ENCODE data around the gene RICTOR.

RICTOR gene

DNA sequence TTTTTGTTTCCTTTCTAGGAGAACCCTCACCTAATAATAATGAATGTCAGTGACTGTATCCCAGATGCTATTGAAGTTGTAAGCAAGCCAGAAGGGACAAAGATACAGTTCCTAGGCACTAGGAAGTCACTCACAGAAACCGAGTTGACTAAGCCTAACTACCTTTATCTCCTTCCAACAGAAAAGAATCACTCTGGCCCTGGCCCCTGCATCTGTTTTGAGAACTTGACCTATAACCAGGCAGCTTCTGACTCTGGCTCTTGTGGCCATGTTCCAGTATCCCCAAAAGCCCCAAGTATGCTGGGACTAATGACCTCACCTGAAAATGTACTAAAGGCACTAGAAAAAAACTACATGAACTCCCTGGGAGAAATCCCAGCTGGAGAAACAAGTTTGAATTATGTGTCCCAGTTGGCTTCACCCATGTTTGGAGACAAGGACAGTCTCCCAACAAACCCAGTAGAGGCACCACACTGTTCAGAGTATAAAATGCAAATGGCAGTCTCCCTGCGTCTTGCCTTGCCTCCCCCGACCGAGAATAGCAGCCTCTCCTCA lies 141.3 kb downstream of the RICTOR start:
- DNase-seq, result no peak

- DNase-seq, result peak; percentile 12 to 47 (median 43)
These were observed 142.5 kb downstream of the RICTOR start for GRCh38 chr5:38931731-38932130.

DNA sequence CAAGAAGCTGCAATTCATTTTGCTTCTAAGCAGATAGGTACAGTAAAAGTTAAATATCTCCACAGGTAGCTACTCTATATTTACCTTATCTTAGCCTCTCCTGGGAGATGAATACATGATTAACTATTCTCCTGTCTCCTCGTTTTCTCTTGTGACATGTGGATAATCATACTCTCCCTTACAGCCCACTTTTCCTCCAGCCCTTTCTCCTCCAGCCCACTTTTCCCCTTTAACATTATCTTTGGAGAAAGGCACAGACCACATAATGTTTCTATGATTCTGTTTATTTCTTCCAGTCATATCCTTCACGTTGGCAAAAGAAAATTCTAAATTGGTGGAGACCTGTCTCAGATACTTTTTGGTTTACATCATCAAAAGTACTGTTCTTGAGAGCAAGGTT lies 144.4 kb downstream of the RICTOR start:
- no peak for DNase-seq

DNA sequence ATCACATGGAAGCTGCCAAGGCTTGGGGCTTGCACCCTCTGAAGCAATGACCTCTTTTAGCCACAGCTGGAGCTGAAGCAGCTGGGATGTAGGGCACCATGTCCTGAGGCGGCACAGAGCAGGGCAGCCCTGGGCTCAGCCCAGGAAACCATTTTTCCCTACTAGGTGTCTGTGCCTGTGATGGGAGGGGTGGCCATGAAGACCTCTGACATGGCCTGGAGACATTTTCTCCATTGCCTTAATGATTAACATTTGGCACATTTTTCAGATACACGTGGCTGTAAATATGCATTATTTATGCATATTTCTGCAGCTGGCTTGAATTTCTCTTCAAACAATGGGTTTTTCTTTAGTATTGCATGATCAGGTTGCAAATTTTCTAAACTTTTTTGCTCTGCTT lies 146.7 kb downstream of the RICTOR start:
- no peak for DNase-seq

DNA sequence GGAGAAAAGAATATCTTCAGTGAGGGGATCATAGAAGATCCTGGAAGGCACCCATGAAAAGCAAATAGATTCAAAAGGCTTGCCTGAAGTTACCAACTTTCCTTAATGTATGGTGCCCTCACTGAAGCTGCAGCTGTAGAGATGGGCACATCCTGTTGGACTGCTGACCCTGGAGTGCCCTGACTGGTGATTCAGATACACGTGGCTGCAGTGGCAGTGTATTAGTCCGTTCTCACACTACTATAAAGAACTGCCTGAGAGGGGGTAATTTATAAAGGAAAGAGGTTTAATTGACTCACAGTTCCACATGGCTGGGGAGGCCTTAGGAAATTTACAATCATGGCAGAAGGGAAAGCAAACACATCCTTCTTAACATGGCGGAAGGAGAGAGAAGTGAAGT lies 148.1 kb downstream of the RICTOR start:
- no peak for DNase-seq

- no peak for DNase-seq
These were observed 148.9 kb downstream of the RICTOR start for GRCh38 chr5:38925154-38925925.

DNA sequence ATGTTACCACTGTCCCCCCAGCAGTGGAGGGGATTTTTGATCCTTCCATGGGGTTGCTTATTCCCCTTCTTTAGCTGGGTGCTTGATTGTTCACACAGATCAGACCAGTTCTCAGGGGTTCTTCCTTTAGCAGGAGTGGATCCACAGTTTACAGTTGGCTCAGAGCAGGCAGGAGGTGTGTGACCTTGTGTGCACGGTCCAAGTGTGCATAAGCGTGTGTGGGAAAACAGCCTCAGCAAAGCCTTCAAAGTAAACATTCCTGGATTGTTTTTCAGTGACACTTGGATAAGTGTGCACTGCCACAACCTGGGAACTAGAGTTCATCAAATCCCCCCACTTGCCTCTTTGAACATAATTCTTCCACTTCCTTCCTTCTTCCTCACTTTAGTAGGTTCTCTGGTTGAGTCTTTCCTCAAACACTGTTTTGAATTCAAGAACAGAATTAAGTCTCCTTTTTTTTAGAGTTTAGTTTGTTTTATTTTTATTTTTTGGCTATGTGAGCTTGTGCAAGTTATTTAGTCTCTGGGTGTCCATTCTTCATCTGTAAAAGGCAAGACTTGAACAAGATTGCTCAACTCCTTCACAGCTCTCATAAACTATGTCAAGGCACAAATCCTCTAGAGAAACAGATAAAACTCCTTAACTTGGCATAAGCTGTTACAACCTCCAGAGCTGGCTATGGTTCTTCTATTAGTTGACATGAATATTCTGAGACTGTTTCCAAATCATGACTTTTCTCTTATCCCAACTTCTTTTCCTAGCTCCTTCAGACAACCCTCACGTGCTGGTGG lies 150.3 kb downstream of the RICTOR start:
- no peak for DNase-seq

DNA sequence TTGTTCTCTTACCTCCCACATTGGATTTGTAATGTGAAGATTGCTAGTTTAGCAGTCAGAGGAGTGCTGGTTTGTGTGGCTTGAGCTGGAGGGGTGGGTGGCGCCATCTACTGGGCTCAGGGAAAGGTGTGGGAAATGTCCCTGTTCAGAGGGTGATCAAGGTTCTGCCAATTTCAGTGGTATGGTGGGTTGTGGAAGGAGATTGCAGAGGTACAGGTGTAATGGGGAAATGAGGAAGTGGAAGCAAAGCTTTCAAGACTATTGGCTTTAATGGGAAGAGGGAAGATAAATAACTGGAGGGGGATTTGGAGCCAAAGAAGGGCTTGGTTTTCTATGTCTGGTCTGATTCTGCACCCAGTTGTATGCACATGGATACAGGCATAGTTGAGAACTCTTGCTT lies 152.0 kb downstream of the RICTOR start:
- DNase-seq, result peak; percentile 50 to 71 (median 56)

GRCh38 chr5:38921174-38921573 lies 153.0 kb downstream of the RICTOR start:
- DNase-seq, result peak in 1 of 3 donors; percentile 7

GRCh38 chr5:38916802-38917201 lies 157.4 kb downstream of the RICTOR start:
- DNase-seq, result no peak

DNA sequence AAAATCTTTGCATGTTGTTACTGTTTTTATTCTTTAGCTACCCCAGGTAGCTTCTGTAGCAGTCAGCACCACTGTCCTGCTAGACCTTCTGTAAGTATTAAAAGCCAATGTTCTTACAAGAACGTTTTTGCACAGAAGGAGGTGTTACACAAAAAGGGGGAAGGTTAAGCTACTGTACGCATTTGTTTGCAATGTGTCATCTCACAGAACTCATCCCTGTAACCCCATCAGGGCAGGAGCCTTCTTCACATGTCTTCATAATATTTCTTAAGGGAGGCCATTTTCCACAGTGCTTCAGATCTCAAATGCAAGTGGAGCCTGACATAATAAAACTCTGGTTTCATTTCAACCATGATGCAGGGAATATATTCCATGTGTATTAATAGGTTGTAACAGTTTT lies 160.5 kb downstream of the RICTOR start:
- no peak for DNase-seq

- no peak for DNase-seq
These were observed 162.3 kb downstream of the RICTOR start for GRCh38 chr5:38911933-38912332.

GRCh38 chr5:38906503-38906902 lies 167.7 kb downstream of the RICTOR start:
- no peak for DNase-seq

DNA sequence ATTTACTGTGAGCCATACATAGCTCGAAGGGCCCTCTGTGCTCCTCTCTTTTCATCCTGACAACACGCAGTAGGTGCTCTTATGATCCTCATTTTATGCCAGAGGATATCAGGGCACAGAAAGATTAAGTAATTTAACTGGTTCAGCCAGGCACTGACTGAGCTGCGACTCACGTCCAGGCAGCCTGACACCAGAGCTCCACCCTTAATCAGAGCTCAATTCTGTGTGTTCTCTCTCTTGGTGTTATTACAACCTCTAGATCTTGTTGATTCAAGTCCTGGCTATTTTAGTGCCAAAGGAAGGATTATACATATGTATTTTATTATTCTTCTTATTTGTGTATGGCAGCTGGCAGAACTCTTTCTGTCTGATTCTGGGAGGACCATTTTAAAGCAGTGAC lies 168.7 kb downstream of the RICTOR start:
- DNase-seq, result no peak

- no peak for DNase-seq
These were observed 174.3 kb downstream of the RICTOR start for GRCh38 chr5:38899936-38900335.

DNA sequence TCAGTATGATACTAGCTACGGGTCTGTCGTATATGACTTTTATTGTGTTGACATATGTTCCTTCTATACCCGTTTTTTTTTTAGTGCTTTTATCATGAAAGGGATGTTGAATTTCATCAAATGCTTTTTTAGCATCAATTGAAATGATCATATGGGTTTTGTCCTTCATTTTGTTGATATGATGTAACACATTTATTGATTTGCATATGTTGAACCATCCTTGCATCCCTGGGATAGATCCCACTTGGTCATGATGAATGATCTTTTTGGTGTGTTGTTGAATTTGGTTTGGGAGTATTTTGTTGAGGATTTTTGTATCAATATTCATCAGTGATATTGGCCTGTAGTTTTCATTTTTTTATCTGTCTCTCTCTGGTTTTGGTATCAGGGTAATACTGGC lies 177.4 kb downstream of the RICTOR start:
- no peak for DNase-seq

- DNase-seq, result no peak
These were observed 181.8 kb downstream of the RICTOR start for GRCh38 chr5:38892363-38892762.

- DNase-seq, result no peak
These were observed 182.6 kb downstream of the RICTOR start for GRCh38 chr5:38891563-38891962.

DNA sequence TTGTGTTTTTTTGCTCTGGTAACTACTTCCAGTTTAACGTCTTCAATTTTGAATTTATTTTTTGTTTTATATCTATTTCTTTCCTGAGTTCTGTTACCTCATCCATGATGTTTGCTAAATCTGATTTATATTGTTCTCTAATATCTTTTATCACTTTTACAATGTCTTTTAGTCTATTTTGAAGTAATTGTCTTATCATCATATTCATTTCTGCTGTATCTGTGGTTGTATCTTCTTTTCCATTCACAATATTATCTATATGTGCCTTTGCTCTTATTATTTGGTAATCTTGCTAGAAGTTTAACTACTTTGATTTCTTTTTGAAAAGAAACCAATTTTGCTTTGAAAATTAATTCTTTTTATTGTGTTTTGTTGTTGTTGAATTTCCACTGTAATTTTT lies 184.8 kb downstream of the RICTOR start:
- no peak for DNase-seq

DNA sequence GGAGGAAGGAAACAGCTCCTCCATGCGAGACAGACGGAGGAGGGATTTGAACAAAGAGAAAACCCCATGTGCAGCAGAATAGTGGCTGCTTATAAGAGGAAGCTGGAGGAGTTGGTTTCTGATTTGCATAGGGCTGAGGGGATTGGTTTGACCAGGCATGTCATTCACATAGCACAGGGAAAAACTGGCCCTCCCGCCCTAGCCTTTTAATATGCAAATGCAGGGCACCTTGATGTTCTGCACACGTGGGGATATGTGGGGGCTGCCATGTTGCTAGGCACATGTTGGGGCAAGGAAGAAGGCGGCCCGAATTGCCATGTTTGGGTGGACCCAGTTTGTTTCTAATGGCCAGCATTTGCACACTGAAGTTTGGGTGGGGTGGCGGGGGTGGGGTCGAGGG lies 186.2 kb downstream of the RICTOR start:
- DNase-seq, result peak in 2 of 3 donors; percentile 1 to 3
